Nephron (organoid): Measurements from ENCODE around the gene SYNDIG1.

Experiments used
- H3K27ac Mint-ChIP-seq, 3 experiments: 2 replicates each; pipeline ENCODE4 v1.8.0; 2020; ENCODE audit warnings: mixed read lengths in 3 of 3, mild to moderate bottlenecking in 2 of 3, moderate library complexity in 1 of 3
- H3K27me3 Mint-ChIP-seq: 2 replicates; pipeline ENCODE4 v1.8.0; 2021; ENCODE audit warnings: low read depth, mild to moderate bottlenecking, moderate library complexity, mixed read lengths
- H3K36me3 Mint-ChIP-seq: 2 replicates; pipeline ENCODE4 v1.8.0; 2020; ENCODE audit warnings: low read depth, mixed read lengths
- H3K4me1 Mint-ChIP-seq: 2 replicates; pipeline ENCODE4 v1.8.0; 2020; ENCODE audit warnings: mixed read lengths
- H3K4me3 Mint-ChIP-seq, 3 experiments: 2 replicates each; pipeline ENCODE4 v1.8.0; 2020; ENCODE audit warnings: mild to moderate bottlenecking in 3 of 3, mixed read lengths in 3 of 3, moderate library complexity in 2 of 3
- H3K9me3 Mint-ChIP-seq: 2 replicates; pipeline ENCODE4 v1.8.0; 2020; ENCODE audit warnings: mixed read lengths
- CTCF ChIP-seq, 3 experiments: fragments of 200-600 bp; sonication (generic); IDR thresholded peaks; one replicate each; pipeline ENCODE4 v1.5.0; 2021; ENCODE audit warnings: antibody characterized with exemption in 3 of 3; ENCODE audit not compliant: unreplicated experiment in 3 of 3

Gene SYNDIG1

GRCh38 chr20:24560571-24561491 is 91.4 kb downstream of the SYNDIG1 start:
- H3K9me3 Mint-ChIP-seq: peaks cover 64% of the 10 kb centered on the region
- no peak overlapping the region for H3K27ac Mint-ChIP-seq
- H3K4me1 Mint-ChIP-seq: no peaks in the 10 kb centered on the region
- no peak for TF ChIP-seq CTCF (IDR thresholded peaks at IDR 0.05; ENCODE audit: unreplicated experiment in 3 of 3)
- H3K4me3 Mint-ChIP-seq: no peak overlapping the region
- H3K36me3 Mint-ChIP-seq: peaks cover 48% of the 10 kb centered on the region
- H3K27me3 Mint-ChIP-seq: no peaks in the 10 kb centered on the region

- H3K4me1 Mint-ChIP-seq: no peaks in the 10 kb centered on the region
- H3K27ac Mint-ChIP-seq: no peak overlapping the region
- peaks cover 2% of the 10 kb centered on the region for H3K27me3 Mint-ChIP-seq
- H3K36me3 Mint-ChIP-seq: peaks cover 26% of the 10 kb centered on the region
- no peak for TF ChIP-seq CTCF (IDR thresholded peaks at IDR 0.05; ENCODE audit: unreplicated experiment in 3 of 3)
- H3K4me3 Mint-ChIP-seq: no peak overlapping the region
- peaks cover 32% of the 10 kb centered on the region for H3K9me3 Mint-ChIP-seq
These were observed 96.5 kb downstream of the SYNDIG1 start for GRCh38 chr20:24565835-24566351.

GRCh38 chr20:24566656-24567055 is 97.2 kb downstream of the SYNDIG1 start:
- TF ChIP-seq CTCF (IDR thresholded peaks at IDR 0.05; ENCODE audit: unreplicated experiment in 3 of 3): no peak
- H3K4me3 Mint-ChIP-seq: no peak overlapping the region
- peaks cover 27% of the 10 kb centered on the region for H3K9me3 Mint-ChIP-seq
- H3K4me1 Mint-ChIP-seq: no peaks in the 10 kb centered on the region
- no peak overlapping the region for H3K27ac Mint-ChIP-seq
- peaks cover 3% of the 10 kb centered on the region for H3K27me3 Mint-ChIP-seq
- peaks cover 26% of the 10 kb centered on the region for H3K36me3 Mint-ChIP-seq

- TF ChIP-seq CTCF (IDR thresholded peaks at IDR 0.05; ENCODE audit: unreplicated experiment in 3 of 3): no peak
- Mint-ChIP-seq H3K4me1 (no peaks in the 10 kb centered on the region), H3K27ac (no peak overlapping the region), H3K36me3 (peaks cover 25% of the 10 kb centered on the region), H3K9me3 (peaks cover 25% of the 10 kb centered on the region), H3K27me3 (peaks cover 3% of the 10 kb centered on the region), H3K4me3 (no peak overlapping the region)
These were observed 98.1 kb downstream of the SYNDIG1 start for GRCh38 chr20:24567508-24567907.

GRCh38 chr20:24568842-24569241 is 99.4 kb downstream of the SYNDIG1 start:
- TF ChIP-seq CTCF (IDR thresholded peaks at IDR 0.05; ENCODE audit: unreplicated experiment in 3 of 3): no peak
- Mint-ChIP-seq H3K4me1 (no peaks in the 10 kb centered on the region), H3K36me3 (peaks cover 14% of the 10 kb centered on the region), H3K27me3 (peaks cover 3% of the 10 kb centered on the region), H3K4me3 (no peak overlapping the region), H3K9me3 (peaks cover 16% of the 10 kb centered on the region), H3K27ac (no peak overlapping the region)
